ENCODE results near the gene PLCL2.

- TF ChIP-seq CTCF (IDR thresholded peaks at IDR 0.05) (no peak), POLR2A (IDR thresholded peaks at IDR 0.05) (no peak)
These were observed 234.7 kb downstream of the PLCL2 start for GRCh38 chr3:17119201-17120072.
